ENCODE data around the gene ITIH1. TPM values are rescaled to one million over a fixed set of nuclear protein-coding genes. Genes with fewer than 3 reads are reported as not detected.

ITIH1 gene
- total and polyA plus RNA-seq, 2 donors (not counting 3 experiments of a cell fraction or from before 2014, with no cell fraction given) = not detected

DNA sequence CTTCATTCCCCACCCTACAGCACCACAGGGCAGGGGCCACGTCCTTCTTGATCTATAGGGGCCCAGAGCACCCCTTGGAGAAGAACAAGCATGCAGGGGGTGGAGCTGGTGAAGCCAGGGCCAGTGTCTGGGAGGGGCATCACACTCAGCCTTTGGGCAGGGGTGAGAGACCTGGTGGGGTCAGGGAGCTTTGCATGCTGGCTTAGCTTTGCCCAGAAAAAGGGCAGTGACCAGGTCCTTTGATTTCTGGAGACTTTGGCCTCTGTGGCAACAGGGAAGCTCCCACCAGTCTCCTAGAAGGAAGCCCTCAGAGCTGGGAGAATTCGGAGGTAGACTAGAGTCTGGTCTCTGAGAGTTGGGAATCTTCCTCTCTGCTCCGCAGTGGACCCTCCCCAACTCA is 52.1 kb downstream of the ITIH1 start:
- Histone ChIP-seq H3K27ac (ENCODE audit: insufficient read depth, low read depth, low read length) (no peak overlapping the region), H4K20me1 (replicated peaks; ENCODE audit: control insufficient read depth, extremely low read depth, insufficient read depth, low read length) (no peaks in the 10 kb centered on the region), H2AFZ (ENCODE audit: low read depth, low read length) (no peak overlapping the region), H3K4me2 (ENCODE audit: insufficient read depth, low read length) (no peak overlapping the region), H3K9ac (replicated peaks; ENCODE audit: extremely low read depth, insufficient read depth, low read length) (no peak overlapping the region), H3K9me3 (replicated peaks; ENCODE audit: control insufficient read depth, insufficient read depth, low read length) (no peaks in the 10 kb centered on the region), H3K27me3 (ENCODE audit: control insufficient read depth in 2 of 2, insufficient read depth in 2 of 2, low read length in 2 of 2) (no peaks in the 10 kb centered on the region), H3K4me3 (replicated peaks in 1 of 3; ENCODE audit: insufficient read depth in 1 of 3, low read depth in 1 of 3, low read length in 3 of 3) (no peak overlapping the region), H3K9me1 (replicated peaks; ENCODE audit: control insufficient read depth, extremely low read depth, insufficient read depth, low read length) (no peaks in the 10 kb centered on the region), H3K36me3 (ENCODE audit: control insufficient read depth in 2 of 2, extremely low read depth in 1 of 2, insufficient read depth in 2 of 2, low read length in 2 of 2) (no peaks in the 10 kb centered on the region), H3K4me1 (ENCODE audit: control insufficient read depth, extremely low read depth, insufficient read depth, low read length) (peaks cover 6% of the 10 kb centered on the region), H3K79me2 (ENCODE audit: control insufficient read depth, insufficient read depth, low read length) (no peaks in the 10 kb centered on the region)
- dilution Hi-C loops (cut with MboI; ENCODE audit: extremely low pct_ligation_motif_present, low sequenced_read_pairs) (no loop called here), intact Hi-C loops (cut with micrococcal nuclease) (no loop called here)
- CTCF ChIA-PET = interaction anchor here (0.7 to 1.8 kb wide), 3 partner anchors 8 to 31 kb away, joined by 3 to 4 read pairs (median 3); no protein-coding TSS in a partner anchor
- POLR2A ChIA-PET = no interaction called here
- DNase-seq (ENCODE audit: low read depth, low spot score) (no peak), FAIRE-seq (no peak)
- TF ChIP-seq POLR2AphosphoS5 (IDR thresholded peaks at IDR 0.05; ENCODE audit: insufficient read depth, low read depth, low read length) = no peak
- TF ChIP-seq, protein P1, sequence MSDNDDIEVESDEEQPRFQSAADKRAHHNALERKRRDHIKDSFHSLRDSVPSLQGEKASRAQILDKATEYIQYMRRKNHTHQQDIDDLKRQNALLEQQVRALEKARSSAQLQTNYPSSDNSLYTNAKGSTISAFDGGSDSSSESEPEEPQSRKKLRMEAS (IDR thresholded peaks at IDR 0.05; ENCODE audit: insufficient read depth, insufficient read length) = no peak
- TF ChIP-seq, protein P2, sequence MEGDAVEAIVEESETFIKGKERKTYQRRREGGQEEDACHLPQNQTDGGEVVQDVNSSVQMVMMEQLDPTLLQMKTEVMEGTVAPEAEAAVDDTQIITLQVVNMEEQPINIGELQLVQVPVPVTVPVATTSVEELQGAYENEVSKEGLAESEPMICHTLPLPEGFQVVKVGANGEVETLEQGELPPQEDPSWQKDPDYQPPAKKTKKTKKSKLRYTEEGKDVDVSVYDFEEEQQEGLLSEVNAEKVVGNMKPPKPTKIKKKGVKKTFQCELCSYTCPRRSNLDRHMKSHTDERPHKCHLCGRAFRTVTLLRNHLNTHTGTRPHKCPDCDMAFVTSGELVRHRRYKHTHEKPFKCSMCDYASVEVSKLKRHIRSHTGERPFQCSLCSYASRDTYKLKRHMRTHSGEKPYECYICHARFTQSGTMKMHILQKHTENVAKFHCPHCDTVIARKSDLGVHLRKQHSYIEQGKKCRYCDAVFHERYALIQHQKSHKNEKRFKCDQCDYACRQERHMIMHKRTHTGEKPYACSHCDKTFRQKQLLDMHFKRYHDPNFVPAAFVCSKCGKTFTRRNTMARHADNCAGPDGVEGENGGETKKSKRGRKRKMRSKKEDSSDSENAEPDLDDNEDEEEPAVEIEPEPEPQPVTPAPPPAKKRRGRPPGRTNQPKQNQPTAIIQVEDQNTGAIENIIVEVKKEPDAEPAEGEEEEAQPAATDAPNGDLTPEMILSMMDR (IDR thresholded peaks at IDR 0.05; ENCODE audit: extremely low read depth in 1 of 2, insufficient read depth in 1 of 2, low read depth in 1 of 2, low read length in 2 of 2) = no peak
- no peak for TF ChIP-seq MYC (IDR thresholded peaks at IDR 0.05; ENCODE audit: low read depth, low read length)
- no peak for TF ChIP-seq GATA2 (IDR thresholded peaks at IDR 0.05; ENCODE audit: insufficient read depth, insufficient read length, low read depth, low read length)
- no peak for TF ChIP-seq JUN (IDR thresholded peaks at IDR 0.05; ENCODE audit: borderline replicate concordance, insufficient read depth, insufficient read length, low read depth)
- TF ChIP-seq POLR2A (IDR thresholded peaks at IDR 0.05; ENCODE audit: low read depth, low read length) = no peak
- TF ChIP-seq EZH2 (IDR thresholded peaks at IDR 0.05; ENCODE audit: borderline replicate concordance, low read depth, low read length, severe bottlenecking) = no peak
- no peak for TF ChIP-seq FOS (IDR thresholded peaks at IDR 0.05; ENCODE audit: borderline replicate concordance, insufficient read depth, low read length)
- BruUV-seq (replicated peaks) = no TSS peak

Data from endothelial cell of umbilical vein (primary cell).